ENCODE measurements around the gene UBA6. TPM values are rescaled to one million over a fixed set of nuclear protein-coding genes. Genes with fewer than 3 reads are reported as not detected.

Gene UBA6
- total RNA-seq, 1 experiment from 2014 or later, result 72.2 TPM

GRCh38 chr4:67718848-67719247 is 17.9 kb upstream of the UBA6 start:
- no peak overlapping the region for H3T11ph ChIP-seq (ENCODE audit: low read length)
- no peak overlapping the region for H4K5ac ChIP-seq (ENCODE audit: insufficient read length, low read depth, low read length)
- H3K27ac ChIP-seq (ENCODE audit: insufficient read length, low read depth, low read length), result no peak overlapping the region
- H4K91ac ChIP-seq (ENCODE audit: insufficient read length, low read depth, low read length), result no peak overlapping the region
- H2BK15ac ChIP-seq (ENCODE audit: low read depth, low read length), result no peak overlapping the region
- TF ChIP-seq CTCF (conservative IDR thresholded peaks at IDR 0.05), result no peak
- H3K4me3 Mint-ChIP-seq, result no peak overlapping the region
- H4K20me1 ChIP-seq (ENCODE audit: control insufficient read depth, insufficient read depth, insufficient read length), result no peaks in the 10 kb centered on the region
- H3K79me1 ChIP-seq (ENCODE audit: insufficient read depth, low read depth, low read length, poor library complexity, severe bottlenecking), result no peaks in the 10 kb centered on the region
- no peak overlapping the region for H2BK120ac ChIP-seq (ENCODE audit: low read depth, low read length, poor library complexity, severe bottlenecking)
- DNase-seq, result no peak
- no peaks in the 10 kb centered on the region for H3K79me2 ChIP-seq (ENCODE audit: insufficient read depth, low read length)
- H4K8ac ChIP-seq (replicated peaks; ENCODE audit: insufficient read length, low read depth, low read length), result no peak overlapping the region
- H2BK12ac ChIP-seq (ENCODE audit: insufficient read length, low read depth, low read length), result no peak overlapping the region
- H3K18ac ChIP-seq (ENCODE audit: insufficient read length, low read depth, low read length), result no peak overlapping the region
- H3K4me2 ChIP-seq (ENCODE audit: insufficient read depth, insufficient read length, low read length), result no peak overlapping the region
- H2BK20ac ChIP-seq (ENCODE audit: low read depth, low read length, poor library complexity, severe bottlenecking), result no peak overlapping the region
- WGBS (ENCODE audit: extremely low coverage, insufficient read length, low lambda C conversion rate), result no CpG with 5 or more reads among the region's 2 CpGs
- no peaks in the 10 kb centered on the region; the same call in 1 of the 2 replicates for H3K4me1 ChIP-seq (ENCODE audit: insufficient read depth, low read length)
- H3K27me3 Mint-ChIP-seq (ENCODE audit: low read depth), result no peaks in the 10 kb centered on the region
- peaks cover 0 to 3% of the 10 kb centered on the region in 2 experiments; a peak in 1 of 5 replicates for H3K9me3 Mint-ChIP-seq
- no peaks in the 10 kb centered on the region for H3K9me3 ChIP-seq (ENCODE audit: control insufficient read depth, low read depth, low read length)
- H3K23me2 ChIP-seq (ENCODE audit: insufficient read length, low read depth, low read length, poor library complexity, severe bottlenecking), result no peaks in the 10 kb centered on the region
- peaks cover 27 to 33% of the 10 kb centered on the region in 2 experiments for H3K4me1 Mint-ChIP-seq
- H3K36me3 Mint-ChIP-seq (ENCODE audit: insufficient read depth in 1 of 3, low read depth in 3 of 3), result peaks cover 18 to 47% (median 25%) of the 10 kb centered on the region in 3 experiments
- no peak overlapping the region for H3K9ac ChIP-seq (ENCODE audit: extremely low read depth, insufficient read length, low read length)
- no peak overlapping the region for H3K56ac ChIP-seq (ENCODE audit: insufficient read length, low read depth, low read length)
- H3K14ac ChIP-seq (ENCODE audit: insufficient read depth, low read length), result no peak overlapping the region
- H3K27ac Mint-ChIP-seq, result no peak overlapping the region
- no peak overlapping the region for H2BK5ac ChIP-seq (ENCODE audit: insufficient read length, low read length)
- H3K4ac ChIP-seq (ENCODE audit: low read depth, low read length), result no peak overlapping the region
- H3K27me3 ChIP-seq (ENCODE audit: insufficient read depth, low read length), result no peaks in the 10 kb centered on the region
- H3K23ac ChIP-seq (ENCODE audit: insufficient read length, low read depth, low read length), result no peak overlapping the region
- H2AFZ ChIP-seq (ENCODE audit: low read length), result no peak overlapping the region
- H2AK5ac ChIP-seq (ENCODE audit: insufficient read length, low read length), result no peak overlapping the region

Measured in H9 (cell line).